Glutamatergic neuron (in vitro differentiated cells): ENCODE results near the gene RHBDL1. TPM values are rescaled to one million over a fixed set of nuclear protein-coding genes. Genes with fewer than 3 reads are reported as not detected.
A peak's percentile ranks its signal among the peaks of the same experiment; 100 is the strongest.

Experiments used
- DNase-seq: peaks from one replicate; pipeline ENCODE4 v3.0.0; 2022
- H3K27ac Mint-ChIP-seq: one replicate; pipeline ENCODE4 v1.8.0; 2020; ENCODE audit warnings: mild to moderate bottlenecking, mixed read lengths, inconsistent platforms; ENCODE audit not compliant: unreplicated experiment
- H3K27me3 Mint-ChIP-seq: one replicate; pipeline ENCODE4 v1.8.0; 2020; ENCODE audit warnings: mild to moderate bottlenecking, moderate library complexity, mixed read lengths, inconsistent platforms; ENCODE audit not compliant: unreplicated experiment
- H3K36me3 Mint-ChIP-seq: one replicate; pipeline ENCODE4 v1.8.0; 2020; ENCODE audit warnings: mild to moderate bottlenecking, mixed read lengths, inconsistent platforms; ENCODE audit not compliant: unreplicated experiment
- H3K4me1 Mint-ChIP-seq: one replicate; pipeline ENCODE4 v1.8.0; 2020; ENCODE audit warnings: mild to moderate bottlenecking, low read depth, mixed read lengths, inconsistent platforms; ENCODE audit not compliant: unreplicated experiment
- H3K4me3 Mint-ChIP-seq: one replicate; pipeline ENCODE4 v1.8.0; 2020; ENCODE audit warnings: mild to moderate bottlenecking, mixed read lengths, inconsistent platforms; ENCODE audit not compliant: unreplicated experiment
- H3K9me3 Mint-ChIP-seq: one replicate; pipeline ENCODE4 v1.8.0; 2020; ENCODE audit warnings: mild to moderate bottlenecking, moderate library complexity, mixed read lengths, inconsistent platforms; ENCODE audit not compliant: unreplicated experiment
- CTCF ChIP-seq: fragments of 200-600 bp; sonication (generic); IDR thresholded peaks from one replicate; pipeline ENCODE4 v1.5.0; 2021; ENCODE audit not compliant: partially characterized antibody, unreplicated experiment
- total RNA-seq: library from RNA; stranded (reverse); fragmentation: NEBNext Ultra II Directional; extraction: Animal tissue kit (Norgen Biotek cat#: 25700); gene quantifications from one replicate; pipeline ENCODE4 v1.2.1, GENCODE V29; 2021; ENCODE audit not compliant: unreplicated experiment

The RHBDL1 gene
- total RNA-seq, 1 donor from 2014 or later = 8.2 TPM

DNA sequence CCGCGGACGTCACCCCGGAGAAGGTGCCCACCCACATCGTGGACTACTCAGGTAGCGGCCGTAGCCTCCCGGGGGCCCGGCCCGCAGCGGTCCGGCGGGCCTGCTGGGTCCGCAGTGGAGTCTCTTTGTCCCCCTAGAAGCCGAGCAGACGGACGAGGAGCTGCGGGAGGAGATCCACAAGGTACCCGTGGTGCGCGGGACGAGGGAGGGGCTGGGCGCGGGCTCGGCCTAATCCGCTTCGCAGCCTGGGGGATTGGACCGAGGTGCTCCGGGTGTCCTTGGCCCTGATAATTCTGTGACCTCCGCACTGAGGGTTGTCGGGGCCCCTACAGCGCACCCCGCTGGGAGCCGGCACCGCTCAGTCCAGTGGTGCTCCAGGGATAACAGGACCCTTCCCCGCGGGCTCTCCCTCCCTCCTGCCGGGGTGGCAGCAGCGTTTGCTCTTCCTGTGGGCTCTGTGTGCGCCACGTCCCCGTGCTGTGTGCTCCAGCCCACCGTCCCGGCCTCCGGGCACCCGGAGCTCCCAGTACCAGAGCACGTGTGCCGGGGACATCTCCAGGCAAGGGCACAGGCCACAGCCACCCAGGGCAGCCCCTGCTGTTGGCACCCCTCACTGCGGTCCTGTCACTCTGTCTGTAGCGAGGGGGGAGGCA, 6.8 kb upstream of the RHBDL1 start:
- Mint-ChIP-seq H3K27ac (no peak overlapping the region), H3K4me3 (peak overlapping the region; percentile 65), H3K4me1 (peaks cover 2% of the 10 kb centered on the region), H3K27me3 (peaks cover 2% of the 10 kb centered on the region), H3K36me3 (no peaks in the 10 kb centered on the region), H3K9me3 (peaks cover 2% of the 10 kb centered on the region)
- no peak for DNase-seq
- no peak for TF ChIP-seq CTCF

GRCh38 chr16:669666-670065, 5.8 kb upstream of the RHBDL1 start:
- Mint-ChIP-seq H3K9me3 (peaks cover under 1% of the 10 kb centered on the region), H3K4me1 (peaks cover 2% of the 10 kb centered on the region), H3K27me3 (peaks cover 4% of the 10 kb centered on the region), H3K4me3 (no peak overlapping the region), H3K36me3 (no peaks in the 10 kb centered on the region), H3K27ac (no peak overlapping the region)
- no peak for DNase-seq
- TF ChIP-seq CTCF = no peak

DNA sequence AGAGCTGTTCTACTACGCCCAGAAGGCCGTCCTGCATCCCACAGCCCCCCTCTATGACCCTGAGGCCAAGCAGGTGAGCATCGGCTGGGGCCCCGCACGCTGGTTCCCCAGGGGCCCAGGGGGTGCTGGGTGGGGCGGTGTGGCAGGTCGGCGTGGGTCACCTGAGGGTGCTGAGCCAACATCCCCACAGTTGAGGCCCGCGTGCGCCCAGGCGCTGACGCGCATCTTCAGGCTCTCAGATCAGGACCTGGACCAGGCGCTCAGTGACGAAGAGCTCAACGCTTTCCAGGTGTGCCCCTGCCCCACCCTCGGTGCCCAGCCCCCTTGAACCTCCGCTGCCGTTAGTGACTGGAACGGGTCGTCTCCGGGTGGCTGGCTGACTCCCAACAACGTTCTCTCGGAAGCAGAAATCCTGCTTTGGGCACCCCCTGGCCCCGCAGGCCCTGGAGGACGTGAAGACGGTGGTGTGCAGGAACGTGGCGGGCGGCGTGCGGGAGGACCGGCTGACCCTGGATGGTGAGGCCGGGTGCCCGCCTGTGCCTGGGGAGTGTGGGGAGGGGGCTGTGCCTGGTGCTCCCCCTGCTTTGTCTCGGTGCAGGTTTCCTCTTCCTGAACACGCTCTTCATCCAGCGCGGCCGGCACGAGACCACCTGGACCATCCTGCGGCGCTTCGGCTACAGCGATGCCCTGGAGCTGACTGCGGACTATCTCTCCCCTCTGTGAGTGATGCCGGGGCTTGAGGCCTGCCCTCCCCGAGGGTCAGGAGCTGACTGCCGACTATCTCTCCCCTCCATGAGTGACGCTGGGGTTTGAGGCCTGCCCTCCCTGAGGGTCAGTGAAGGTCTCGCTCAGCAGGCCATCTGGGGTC, 4.8 kb upstream of the RHBDL1 start:
- no peak for TF ChIP-seq CTCF
- H3K27me3 Mint-ChIP-seq = peaks cover 6% of the 10 kb centered on the region
- H3K9me3 Mint-ChIP-seq = peaks cover 3% of the 10 kb centered on the region
- H3K36me3 Mint-ChIP-seq = no peaks in the 10 kb centered on the region
- peaks cover 2% of the 10 kb centered on the region for H3K4me1 Mint-ChIP-seq
- H3K27ac Mint-ChIP-seq = no peak overlapping the region
- no peak for DNase-seq
- H3K4me3 Mint-ChIP-seq = no peak overlapping the region

DNA sequence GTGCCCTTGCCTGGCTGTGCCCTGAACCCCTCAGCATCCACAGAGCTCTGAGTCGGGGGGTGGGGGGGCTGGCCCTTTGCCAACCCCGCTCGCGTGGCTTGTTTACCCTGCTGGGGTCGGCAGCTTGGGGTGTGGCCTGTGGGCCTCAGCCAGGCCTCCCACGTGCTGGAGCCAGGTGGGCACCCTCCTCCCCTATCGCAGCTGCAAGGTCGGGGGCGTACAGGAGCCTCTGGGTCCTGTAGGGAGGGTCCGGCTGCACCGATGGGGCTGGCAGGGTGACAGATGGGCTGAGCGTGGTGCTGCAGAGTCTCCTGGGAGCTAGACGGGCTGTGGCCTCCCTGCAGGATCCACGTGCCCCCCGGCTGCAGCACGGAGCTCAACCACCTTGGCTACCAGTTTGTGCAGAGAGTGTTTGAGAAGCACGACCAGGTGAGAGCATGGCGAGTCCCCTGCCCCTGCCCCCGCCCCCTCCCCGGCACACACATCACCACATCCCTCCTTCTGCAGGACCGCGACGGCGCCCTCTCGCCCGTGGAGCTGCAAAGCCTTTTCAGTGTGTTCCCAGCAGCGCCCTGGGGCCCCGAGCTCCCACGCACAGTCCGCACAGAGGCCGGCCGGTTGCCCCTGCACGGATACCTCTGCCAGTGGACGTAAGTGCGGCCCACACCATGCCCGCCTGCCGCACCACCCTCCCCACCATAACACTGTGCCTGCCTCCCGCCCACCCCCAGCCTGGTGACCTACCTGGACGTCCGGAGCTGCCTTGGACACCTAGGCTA, 3.9 kb upstream of the RHBDL1 start:
- no peak for TF ChIP-seq CTCF
- peaks cover 3% of the 10 kb centered on the region for H3K9me3 Mint-ChIP-seq

More for the DNA sequence above, 3.9 kb upstream of the RHBDL1 start:
- Mint-ChIP-seq H3K4me1 (peaks cover 2% of the 10 kb centered on the region), H3K4me3 (no peak overlapping the region), H3K27me3 (peaks cover 6% of the 10 kb centered on the region), H3K36me3 (no peaks in the 10 kb centered on the region), H3K27ac (no peak overlapping the region)
- no peak for DNase-seq
